ENCODE results near the gene SLC15A3. TPM values are rescaled to one million over a fixed set of nuclear protein-coding genes. Genes with fewer than 3 reads are reported as not detected.

Gene SLC15A3
- total RNA-seq, 1 donor from 2014 or later, result 5.0 TPM

DNA sequence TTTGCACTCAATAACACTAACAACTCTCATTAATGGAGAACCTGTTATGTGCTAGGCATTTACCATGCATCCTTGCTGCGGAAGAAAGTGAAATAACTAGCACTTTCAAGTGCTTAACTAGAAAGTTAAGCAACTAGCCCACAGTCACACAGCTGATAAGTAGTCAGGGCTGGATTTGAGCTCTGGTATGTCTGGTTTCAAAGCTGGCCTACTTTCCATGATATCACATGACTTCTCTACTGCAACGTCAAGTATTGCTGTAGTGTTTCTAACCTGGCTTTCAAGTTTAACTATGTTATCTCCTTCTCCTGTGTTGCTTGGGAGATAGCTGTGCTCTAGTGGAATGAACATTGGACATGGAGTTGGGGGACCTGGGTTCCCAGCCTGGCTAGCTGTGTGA is 12.1 kb downstream of the SLC15A3 start:
- no peak overlapping the region for H3K4me3 Mint-ChIP-seq
- DNase-seq (ENCODE audit: low spot score in 2 of 2, unreplicated experiment in 2 of 2), result no peak

DNA sequence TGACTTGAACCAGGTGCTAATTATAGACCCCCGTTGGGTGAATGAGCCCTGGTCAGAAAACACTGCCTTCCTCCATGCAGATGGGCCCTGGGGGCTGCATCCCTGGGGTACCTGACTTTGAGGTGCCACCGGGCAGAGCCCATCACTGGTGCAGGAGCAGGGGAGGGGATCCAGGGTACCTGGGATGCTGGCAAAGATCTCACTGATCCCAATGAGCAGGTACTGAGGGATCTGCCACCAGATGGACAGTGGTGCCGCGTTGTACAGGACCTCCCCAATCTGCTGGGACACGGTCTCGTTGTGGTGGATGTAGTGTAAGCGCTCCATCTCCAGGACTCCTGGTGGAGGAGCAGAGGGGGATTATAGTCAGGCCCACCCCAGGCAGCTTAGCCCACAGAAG is 12.7 kb downstream of the SLC15A3 start:
- no peak for TF ChIP-seq CTCF (IDR thresholded peaks at IDR 0.05; ENCODE audit: unreplicated experiment)
- Mint-ChIP-seq H3K4me3 (no peak overlapping the region), H3K9me3 (no peaks in the 10 kb centered on the region), H3K4me1 (peaks cover 19% of the 10 kb centered on the region), H3K36me3 (peaks cover 2% of the 10 kb centered on the region), H3K27me3 (ENCODE audit: low read depth) (no peaks in the 10 kb centered on the region), H3K27ac (no peak overlapping the region)
- no peak for DNase-seq (ENCODE audit: low spot score in 2 of 2, unreplicated experiment in 2 of 2)

More for the DNA sequence above, 12.1 kb downstream of the SLC15A3 start:
- TF ChIP-seq CTCF (IDR thresholded peaks at IDR 0.05; ENCODE audit: unreplicated experiment), result no peak
- Mint-ChIP-seq H3K4me1 (peaks cover 19% of the 10 kb centered on the region), H3K36me3 (peaks cover 2% of the 10 kb centered on the region), H3K27me3 (ENCODE audit: low read depth) (no peaks in the 10 kb centered on the region), H3K9me3 (no peaks in the 10 kb centered on the region), H3K27ac (peak overlapping the region; percentile 34)

GRCh38 chr11:60938500-60938899 is 13.5 kb downstream of the SLC15A3 start:
- no peak for TF ChIP-seq CTCF (IDR thresholded peaks at IDR 0.05; ENCODE audit: unreplicated experiment)
- Mint-ChIP-seq H3K36me3 (peaks cover 2% of the 10 kb centered on the region), H3K27ac (no peak overlapping the region), H3K27me3 (ENCODE audit: low read depth) (no peaks in the 10 kb centered on the region), H3K4me3 (no peak overlapping the region), H3K4me1 (peaks cover 15% of the 10 kb centered on the region), H3K9me3 (no peaks in the 10 kb centered on the region)
- no peak for DNase-seq (ENCODE audit: low spot score in 2 of 2, unreplicated experiment in 2 of 2)

GRCh38 chr11:60937811-60938210 is 14.2 kb downstream of the SLC15A3 start:
- Mint-ChIP-seq H3K9me3 (no peaks in the 10 kb centered on the region), H3K36me3 (peaks cover 2% of the 10 kb centered on the region), H3K27ac (no peak overlapping the region), H3K4me1 (peaks cover 8% of the 10 kb centered on the region), H3K27me3 (ENCODE audit: low read depth) (no peaks in the 10 kb centered on the region), H3K4me3 (no peak overlapping the region)
- DNase-seq (ENCODE audit: low spot score in 2 of 2, unreplicated experiment in 2 of 2), result no peak
- TF ChIP-seq CTCF (IDR thresholded peaks at IDR 0.05; ENCODE audit: unreplicated experiment), result no peak

DNA sequence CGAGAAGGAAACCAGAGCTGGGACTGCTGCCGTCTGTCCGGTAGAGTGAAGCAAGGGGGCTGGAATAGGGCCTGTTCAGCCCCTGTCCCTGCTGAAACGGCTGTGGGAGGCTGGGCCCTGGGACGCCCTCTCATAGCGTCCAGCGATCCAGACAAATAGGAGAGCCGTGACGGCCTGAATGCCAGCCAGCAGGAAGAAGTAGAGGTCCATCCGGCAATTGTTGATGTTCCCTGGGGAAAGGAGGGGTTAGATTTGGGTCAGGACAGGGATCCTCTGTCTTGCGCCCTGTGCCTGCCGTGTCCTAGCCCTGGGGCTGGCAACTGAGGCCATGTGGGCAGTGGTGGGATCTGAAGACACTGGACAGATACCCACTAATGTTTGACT is 14.8 kb downstream of the SLC15A3 start:
- no peaks in the 10 kb centered on the region for H3K27me3 Mint-ChIP-seq (ENCODE audit: low read depth)
- H3K36me3 Mint-ChIP-seq, result peaks cover 5% of the 10 kb centered on the region
- H3K4me3 Mint-ChIP-seq, result no peak overlapping the region
- no peak for DNase-seq (ENCODE audit: low spot score in 2 of 2, unreplicated experiment in 2 of 2)
- no peak for TF ChIP-seq CTCF (IDR thresholded peaks at IDR 0.05; ENCODE audit: unreplicated experiment)
- H3K4me1 Mint-ChIP-seq, result peaks cover 2% of the 10 kb centered on the region
- no peaks in the 10 kb centered on the region for H3K9me3 Mint-ChIP-seq
- no peak overlapping the region for H3K27ac Mint-ChIP-seq
